GM18511 (cell line): Measurements from ENCODE around the gene DPY19L3.
"Not testable (repeated sequence)": the region's sequence is repeated elsewhere in the genome, so short reads cannot be mapped to it uniquely, and the experiment has no call there.

ENCODE experiments used
- ATAC-seq: cut with Tn5 transposase; IDR thresholded peaks from one replicate; pipeline ENCODE4 v1.9.1; 2021; ENCODE audit warnings: mild to moderate bottlenecking, moderate library complexity; ENCODE audit not compliant: unreplicated experiment

DPY19L3 gene

GRCh38 chr19:32392901-32393300, 12.7 kb upstream of the DPY19L3 start:
- ATAC-seq = no peak

GRCh38 chr19:32396046-32396652, 9.4 kb upstream of the DPY19L3 start:
- ATAC-seq = no peak

GRCh38 chr19:32397671-32398101, 7.9 kb upstream of the DPY19L3 start:
- no peak for ATAC-seq

- ATAC-seq = no peak
These were observed 3.6 kb upstream of the DPY19L3 start for GRCh38 chr19:32401992-32402391.

GRCh38 chr19:32403291-32403995, 2.1 kb upstream of the DPY19L3 start:
- ATAC-seq = no peak

- no peak for ATAC-seq
These were observed 1.2 kb upstream of the DPY19L3 start for GRCh38 chr19:32404213-32404932.

- peak; percentile 22 for ATAC-seq
These were observed 588 bp upstream of the DPY19L3 start for GRCh38 chr19:32404933-32405430.

- no peak for ATAC-seq
These were observed 812 bp downstream of the DPY19L3 start for GRCh38 chr19:32406161-32407003.

- ATAC-seq = no peak
These were observed 1.7 kb downstream of the DPY19L3 start for GRCh38 chr19:32407004-32407992.

GRCh38 chr19:32415246-32415645, 9.7 kb downstream of the DPY19L3 start:
- no peak for ATAC-seq

- no peak for ATAC-seq
These were observed 10.1 kb downstream of the DPY19L3 start for GRCh38 chr19:32415669-32416068.

GRCh38 chr19:32416749-32417456, 11.3 kb downstream of the DPY19L3 start:
- ATAC-seq = no peak

GRCh38 chr19:32418155-32418554, 12.6 kb downstream of the DPY19L3 start:
- ATAC-seq = no peak

- no peak for ATAC-seq
These were observed 16.2 kb downstream of the DPY19L3 start for GRCh38 chr19:32421589-32422361.

- no peak for ATAC-seq
These were observed 16.9 kb downstream of the DPY19L3 start for GRCh38 chr19:32422435-32422834.

GRCh38 chr19:32423944-32424343, 18.4 kb downstream of the DPY19L3 start:
- not testable (repeated sequence) for ATAC-seq

- ATAC-seq = no peak
These were observed 22.0 kb downstream of the DPY19L3 start for GRCh38 chr19:32427536-32427935.

GRCh38 chr19:32436692-32437091, 31.1 kb downstream of the DPY19L3 start:
- ATAC-seq = no peak
